Measurements from ENCODE around the gene SMYD3.

The SMYD3 gene

DNA sequence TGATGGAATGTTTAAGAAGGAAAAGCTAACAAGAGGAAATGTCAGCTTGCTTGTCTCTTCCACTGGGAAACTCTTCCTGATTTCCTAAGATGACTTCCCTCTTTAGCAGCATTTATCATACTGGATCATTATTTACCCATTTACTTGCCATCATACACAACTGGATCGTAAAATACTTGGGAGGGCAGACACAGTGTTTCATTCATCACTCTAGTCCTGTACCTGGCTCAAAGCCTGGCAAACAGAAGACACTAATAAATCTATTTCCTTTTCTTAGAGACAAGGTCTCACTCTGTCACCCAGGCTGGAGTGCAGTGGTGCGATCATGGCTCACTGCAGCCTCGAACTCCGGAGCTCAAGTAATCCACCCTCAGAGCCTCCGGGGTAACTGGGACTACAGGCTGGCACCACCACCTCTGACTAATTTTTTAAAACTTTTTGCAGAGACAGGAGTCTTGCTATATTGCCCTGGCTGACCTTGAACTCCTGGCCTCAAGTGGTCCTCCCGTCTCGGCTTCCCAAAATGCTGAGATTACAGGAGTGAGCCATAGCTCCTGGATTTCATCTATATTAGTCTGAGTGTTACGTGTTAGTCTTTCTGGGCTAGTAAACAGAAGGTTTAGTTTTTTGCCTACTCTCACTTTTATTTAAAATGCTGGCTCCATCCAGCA, 574.6 kb downstream of the SMYD3 start:
- no peak for DNase-seq

DNA sequence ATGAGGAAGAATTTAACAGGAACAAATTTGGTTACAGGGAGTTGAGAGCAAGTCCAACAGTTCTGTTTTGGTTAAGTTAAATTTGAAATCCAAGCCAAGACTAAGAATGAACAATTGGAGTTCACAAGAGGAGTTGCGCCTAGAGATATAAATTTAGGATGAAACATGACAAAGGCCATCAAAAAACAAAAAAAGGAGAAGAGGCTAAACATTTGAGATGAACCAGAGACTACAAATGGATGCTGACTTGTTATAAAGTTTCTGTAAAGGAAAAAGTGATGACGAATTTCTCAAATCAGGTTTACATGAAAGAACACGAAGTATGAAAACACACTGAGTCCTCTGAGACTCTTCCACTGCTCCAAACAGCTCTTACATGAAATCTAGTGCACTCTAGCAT, 575.6 kb downstream of the SMYD3 start:
- no peak for DNase-seq

DNA sequence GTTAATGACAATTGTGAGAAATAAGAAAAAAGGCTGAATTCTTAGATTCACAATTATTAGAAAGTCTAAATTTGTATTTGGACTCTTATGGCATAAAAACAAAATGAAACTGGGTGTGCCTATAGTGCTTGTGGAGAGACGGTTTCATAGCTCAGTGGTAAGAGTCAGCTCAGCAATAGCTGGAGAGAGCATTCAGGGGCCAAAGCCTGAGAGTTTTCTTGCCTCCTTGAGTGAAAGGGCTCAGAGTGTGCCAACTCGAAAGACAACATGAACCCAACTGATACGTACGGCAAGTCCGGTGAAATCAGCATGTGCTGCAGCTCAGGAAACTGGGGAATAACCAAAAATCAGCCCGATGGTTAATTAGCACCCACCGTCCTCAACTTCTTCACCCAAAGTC, 577.9 kb downstream of the SMYD3 start:
- no peak for DNase-seq

- no peak for DNase-seq
These were observed 580.2 kb downstream of the SMYD3 start for GRCh38 chr1:245926888-245927287.

DNA sequence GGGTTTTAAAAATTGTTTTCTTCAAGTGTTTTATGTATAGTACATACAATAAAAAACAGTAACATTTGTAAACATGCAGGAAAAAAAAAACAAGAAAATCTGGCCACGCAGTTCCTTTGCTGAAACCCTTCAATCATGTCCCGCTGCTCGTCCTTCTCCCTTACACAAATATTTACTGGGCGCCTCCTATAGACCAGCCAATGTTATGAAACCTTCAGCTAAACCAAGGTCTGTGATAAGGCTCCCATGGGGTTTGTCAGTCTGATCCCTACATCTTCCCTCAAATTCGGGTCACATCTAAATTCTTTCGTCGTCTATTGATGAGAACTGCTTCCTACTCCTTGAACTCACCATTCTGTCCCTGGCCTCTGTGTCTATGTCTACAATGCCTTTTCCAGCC, 583.9 kb downstream of the SMYD3 start:
- DNase-seq: no peak

DNA sequence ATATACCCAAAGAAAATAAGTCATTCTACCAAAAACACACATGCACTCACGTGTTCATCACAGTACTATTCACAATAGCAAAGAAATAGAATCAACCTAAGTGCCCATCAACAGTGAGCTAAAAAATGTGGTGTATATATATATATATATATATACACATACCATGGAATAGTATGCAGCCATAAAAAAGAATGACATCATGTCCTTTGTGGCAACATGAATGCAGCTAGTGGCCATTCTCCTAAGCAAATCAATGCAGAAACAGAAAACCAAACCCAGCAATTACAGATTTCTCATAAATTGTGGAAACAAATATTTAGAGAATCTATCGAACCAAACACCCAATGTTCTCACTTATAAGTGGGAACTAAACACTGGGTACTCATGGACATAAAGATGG, 585.7 kb downstream of the SMYD3 start:
- no peak for DNase-seq

DNA sequence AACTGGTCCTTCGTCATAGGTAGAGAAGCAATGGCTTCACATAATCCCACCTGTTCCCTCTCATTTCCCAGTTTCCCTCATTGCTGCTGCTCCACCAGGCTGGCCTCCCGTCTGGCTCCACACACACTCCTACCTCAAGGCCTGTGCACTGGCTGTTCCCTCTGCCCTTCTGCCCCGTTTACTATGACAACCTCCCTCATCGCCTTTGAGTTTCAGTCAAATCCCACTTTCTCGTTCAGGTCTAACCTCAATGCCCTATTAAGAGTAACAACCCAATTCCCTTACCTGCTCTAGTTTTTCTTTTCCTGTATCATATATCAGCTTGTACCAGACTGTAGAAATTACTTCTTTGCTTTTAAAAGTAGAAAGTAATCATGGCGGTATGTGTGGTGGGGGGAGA, 589.7 kb downstream of the SMYD3 start:
- no peak for DNase-seq

GRCh38 chr1:245915841-245916240, 591.2 kb downstream of the SMYD3 start:
- no peak for DNase-seq

DNA sequence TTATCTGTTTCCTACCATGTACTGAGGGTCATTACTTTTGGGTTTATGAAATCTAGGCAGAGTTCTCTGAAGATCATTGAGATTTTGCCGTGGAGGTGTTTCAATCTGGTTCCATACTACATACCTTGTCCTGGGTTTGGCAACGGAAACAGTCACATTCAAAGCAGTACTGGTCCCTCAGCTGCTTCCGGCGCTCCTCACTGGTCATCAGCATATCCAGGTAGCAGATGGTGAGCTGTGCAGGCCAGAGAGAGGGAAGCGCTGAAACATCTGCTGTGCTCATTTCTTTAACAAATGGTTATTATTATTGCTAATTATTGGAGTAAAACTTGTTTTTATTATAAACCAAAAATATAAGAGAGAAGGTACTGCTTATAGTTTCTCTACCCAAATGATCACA, 591.7 kb downstream of the SMYD3 start:
- DNase-seq: no peak

GRCh38 chr1:245908543-245908942, 598.5 kb downstream of the SMYD3 start:
- no peak for DNase-seq

GRCh38 chr1:245906207-245906606, 600.9 kb downstream of the SMYD3 start:
- no peak for DNase-seq

DNA sequence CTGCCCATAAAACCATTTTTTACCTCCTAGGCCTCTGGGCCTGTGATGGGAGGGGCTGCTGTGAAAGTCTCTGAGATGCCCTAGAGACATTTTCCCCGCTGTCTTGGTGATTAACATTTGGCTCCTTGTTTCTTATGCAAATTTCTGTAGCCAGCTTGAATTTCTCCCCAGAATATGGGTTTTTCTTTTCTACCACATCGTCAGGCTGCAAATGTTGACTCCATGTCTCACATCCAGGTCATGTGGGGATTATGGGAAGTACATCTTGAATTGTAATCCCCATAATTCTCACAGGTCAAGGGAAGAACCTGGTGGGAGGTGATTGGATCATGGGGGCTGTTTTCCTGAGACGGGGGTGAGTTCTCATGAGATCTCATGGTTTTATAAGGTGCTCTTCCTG, 603.2 kb downstream of the SMYD3 start:
- DNase-seq: no peak

DNA sequence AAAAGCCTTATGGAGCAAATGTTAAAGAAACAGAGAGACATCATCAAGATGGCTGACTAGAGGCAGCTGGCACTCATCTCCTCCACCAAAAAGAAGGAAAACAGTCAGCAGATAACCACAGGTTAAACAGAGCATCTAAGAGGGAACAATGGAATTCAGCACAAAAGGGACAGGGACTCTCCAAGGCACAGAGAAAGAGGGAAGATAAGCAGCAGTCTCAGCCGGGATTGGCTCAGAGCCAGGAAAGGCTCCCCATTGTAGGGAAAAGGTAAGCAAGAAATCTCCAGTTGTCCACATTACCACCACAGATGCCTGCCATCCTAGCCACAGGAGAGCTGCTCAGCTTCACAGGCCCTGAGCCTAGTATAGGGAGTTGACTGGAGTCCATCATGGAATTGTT, 605.5 kb downstream of the SMYD3 start:
- no peak for DNase-seq

GRCh38 chr1:245901037-245901436, 606.0 kb downstream of the SMYD3 start:
- no peak for DNase-seq

DNA sequence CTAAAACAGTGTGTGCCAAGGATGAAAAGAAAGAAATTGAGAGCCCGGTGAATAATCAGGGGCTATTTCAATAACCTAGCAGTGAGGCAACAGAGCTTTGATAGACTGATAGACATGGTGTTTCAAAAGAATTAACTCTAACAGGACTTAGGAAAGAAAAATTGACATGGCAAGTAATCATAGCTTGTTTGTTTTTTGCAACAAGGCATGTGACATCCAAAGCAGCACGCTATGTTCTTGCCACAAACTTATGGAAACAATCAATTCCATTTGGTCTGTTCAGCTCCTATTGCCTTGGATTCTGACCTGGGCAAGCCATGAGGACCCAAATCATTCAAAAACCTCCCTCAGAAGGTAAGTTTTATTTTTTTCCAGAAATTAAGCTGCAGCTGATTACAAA, 608.5 kb downstream of the SMYD3 start:
- DNase-seq: no peak

- no peak for DNase-seq
These were observed 610.8 kb downstream of the SMYD3 start for GRCh38 chr1:245896258-245896657.

GRCh38 chr1:245895455-245895959, 611.6 kb downstream of the SMYD3 start:
- DNase-seq: no peak

DNA sequence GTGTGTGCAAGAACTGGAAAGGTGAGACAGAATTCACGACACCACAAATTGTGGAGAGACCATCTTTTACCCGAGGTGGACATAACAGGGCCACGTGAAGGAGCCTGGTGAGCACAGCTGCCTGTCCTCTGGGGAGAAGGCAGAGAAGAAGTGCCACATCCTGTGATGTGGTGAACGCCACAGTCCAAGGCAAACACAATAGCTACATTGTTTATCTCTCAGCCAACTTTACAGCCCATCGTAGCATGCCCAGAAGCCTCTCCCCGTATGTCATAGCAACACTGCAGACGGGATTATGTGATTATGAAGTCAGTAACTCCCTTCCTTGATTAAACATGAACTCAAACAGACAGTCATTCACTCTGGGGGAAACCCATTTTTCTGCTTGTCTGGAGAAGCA, 612.2 kb downstream of the SMYD3 start:
- DNase-seq: no peak

DNA sequence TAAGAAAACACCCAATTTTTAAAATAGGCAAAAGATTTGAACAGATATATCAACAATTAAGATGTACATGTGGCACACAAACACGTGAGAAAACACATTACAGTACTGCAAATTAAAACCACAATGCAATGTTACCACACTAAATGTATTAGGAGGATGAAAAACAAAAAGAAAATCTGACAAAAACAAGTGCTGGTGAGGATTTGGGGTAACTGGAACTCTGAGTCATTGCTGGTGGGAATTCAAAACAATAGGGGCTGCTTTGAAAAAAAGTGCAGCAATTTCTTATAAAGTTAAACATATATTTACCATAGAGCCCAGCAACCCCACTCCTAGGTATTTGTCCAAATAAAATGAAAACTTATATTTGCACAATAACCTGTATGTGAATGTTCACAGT, 614.1 kb downstream of the SMYD3 start:
- DNase-seq: no peak

DNA sequence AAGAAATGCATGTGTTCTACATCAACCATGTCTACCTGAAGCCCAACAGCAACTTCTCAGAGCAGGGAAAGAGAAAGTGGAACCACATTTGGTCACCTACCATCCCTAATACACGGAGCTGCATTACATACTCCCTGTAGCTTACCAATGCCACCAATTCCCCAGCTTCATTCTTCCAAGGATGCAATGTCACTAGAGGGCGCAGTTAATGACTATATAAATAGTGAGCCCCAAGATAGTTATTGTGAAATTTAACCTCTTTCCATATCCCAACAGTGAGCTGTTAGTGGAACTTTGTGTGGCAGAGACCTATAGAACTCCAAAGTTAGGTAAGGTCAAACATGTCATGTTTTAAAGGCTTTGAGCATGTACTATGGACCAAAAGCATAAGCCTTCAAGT, 618.3 kb downstream of the SMYD3 start:
- DNase-seq: no peak

DNA sequence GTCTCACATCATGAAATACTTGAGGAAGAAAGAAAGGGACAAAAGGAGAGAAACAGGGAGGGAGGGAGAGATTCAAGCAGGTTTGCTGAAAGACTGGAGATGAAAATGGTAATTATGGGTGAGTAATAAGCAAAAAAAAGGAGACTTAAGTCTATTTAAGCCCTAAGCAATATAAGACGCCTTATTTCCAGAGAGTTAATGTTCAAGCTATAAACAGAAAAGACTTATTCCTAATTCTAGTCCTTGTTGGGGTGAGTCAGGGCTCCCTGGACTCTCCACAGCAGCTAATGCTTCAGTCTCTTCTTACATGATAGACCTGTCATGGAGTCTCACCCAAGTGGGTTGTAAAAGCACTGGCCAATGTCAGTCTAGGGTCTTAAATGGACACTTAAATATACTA, 619.2 kb downstream of the SMYD3 start:
- DNase-seq: no peak

DNA sequence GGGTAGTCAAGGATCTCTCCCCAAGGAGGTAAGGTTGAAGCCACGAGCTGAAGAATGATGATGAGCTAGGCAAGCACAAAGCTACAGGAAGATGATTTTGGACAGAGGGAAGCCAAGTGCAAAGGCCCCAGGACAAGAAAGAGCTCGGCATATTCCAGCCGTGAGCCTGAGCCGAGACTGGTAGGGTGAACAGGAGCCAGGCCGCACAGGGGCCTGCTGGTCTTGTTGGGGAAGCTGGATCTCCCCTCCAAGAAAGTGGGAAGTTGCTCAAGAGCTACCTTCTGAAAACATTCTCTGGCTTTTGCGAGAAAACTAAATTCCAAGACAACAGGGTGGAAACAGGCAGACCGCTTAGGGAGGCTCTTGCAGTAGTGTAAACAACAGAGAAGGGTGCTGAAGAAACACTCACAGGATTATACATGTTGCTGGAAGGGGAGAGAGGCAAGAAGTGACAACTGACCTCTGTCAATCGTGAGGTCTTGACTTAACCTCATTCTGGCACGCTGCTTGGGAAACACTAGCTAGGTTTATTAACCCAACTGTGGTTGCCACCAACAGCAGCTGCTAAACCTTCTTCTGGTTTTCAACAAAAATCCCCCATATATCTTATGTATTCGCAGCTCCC, 625.2 kb downstream of the SMYD3 start:
- no peak for DNase-seq

- no peak for DNase-seq
These were observed 626.2 kb downstream of the SMYD3 start for GRCh38 chr1:245880754-245881403.

- DNase-seq: no peak
These were observed 628.0 kb downstream of the SMYD3 start for GRCh38 chr1:245879091-245879490.

All from midbrain (tissue), 1 donor.